HEK293 (cell line): ENCODE data around the gene CHCHD6.

Experiments
- CTCF ChIP-seq: fragments of 450-650 bp; formaldehyde crosslinking; IDR thresholded peaks from 2 replicates; pipeline ENCODE4 v1.5.1; 2016; ENCODE audit warnings: missing biosample characterization, missing genetic modification characterization
- REST ChIP-seq: fragments of 450-650 bp; formaldehyde crosslinking; IDR thresholded peaks from 2 replicates; pipeline ENCODE4 v1.5.1; 2016; ENCODE audit warnings: missing biosample characterization, missing genetic modification characterization
- TCF7L2 ChIP-seq: IDR thresholded peaks from 2 replicates; pipeline ENCODE4 v1.6.1; 2011; ENCODE audit warnings: low read depth, mild to moderate bottlenecking, inconsistent platforms, low read length, moderate library complexity, borderline replicate concordance
- YY1 ChIP-seq: fragments of 450-650 bp; formaldehyde crosslinking; IDR thresholded peaks from 2 replicates; pipeline ENCODE4 v1.5.1; 2018; ENCODE audit warnings: missing biosample characterization, missing genetic modification characterization
- ZFP37 ChIP-seq: fragments of 450-650 bp; formaldehyde crosslinking; IDR thresholded peaks from 2 replicates; pipeline ENCODE4 v1.5.1; 2016; ENCODE audit warnings: missing biosample characterization, missing genetic modification characterization
- ZNF24 ChIP-seq: fragments of 450-650 bp; formaldehyde crosslinking; IDR thresholded peaks from 2 replicates; pipeline ENCODE4 v1.5.1; 2016; ENCODE audit warnings: missing biosample characterization, missing genetic modification characterization
- ZNF335 ChIP-seq: fragments of 450-650 bp; formaldehyde crosslinking; conservative IDR thresholded peaks from 2 replicates; pipeline ENCODE4 v1.5.1; 2016; ENCODE audit warnings: missing biosample characterization, missing genetic modification characterization
- ZNF391 ChIP-seq: fragments of 450-650 bp; formaldehyde crosslinking; IDR thresholded peaks from 2 replicates; pipeline ENCODE4 v1.5.1; 2016; ENCODE audit warnings: low read depth, missing biosample characterization, missing genetic modification characterization, borderline replicate concordance
- ZNF433 ChIP-seq: fragments of 450-650 bp; formaldehyde crosslinking; IDR thresholded peaks from 2 replicates; pipeline ENCODE4 v1.5.1; 2016; ENCODE audit warnings: missing biosample characterization, missing genetic modification characterization, low read depth
- ZNF623 ChIP-seq: fragments of 450-650 bp; formaldehyde crosslinking; IDR thresholded peaks from 2 replicates; pipeline ENCODE4 v1.5.1; 2016; ENCODE audit warnings: missing biosample characterization, missing genetic modification characterization
- ZNF677 ChIP-seq: fragments of 450-650 bp; IDR thresholded peaks from 2 replicates; pipeline ENCODE4 v1.5.0; 2018; ENCODE audit warnings: missing biosample characterization, mild to moderate bottlenecking, missing genetic modification characterization, moderate library complexity
- ZNF707 ChIP-seq: fragments of 450-650 bp; formaldehyde crosslinking; IDR thresholded peaks from 2 replicates; pipeline ENCODE4 v1.5.1; 2016; ENCODE audit warnings: missing biosample characterization, missing genetic modification characterization

GRCh38 chr3:126703512-126704493, at the start of gene CHCHD6:
- TF ChIP-seq CTCF (tag by site-specific recombination), result peak; percentile 79
- no peak for TF ChIP-seq ZNF623 (tag by site-specific recombination)
- TF ChIP-seq ZNF24, result peak; percentile 47; the same call in 1 of the 2 replicates
- no peak; the same call in 1 of the 2 replicates for TF ChIP-seq YY1 (tag by site-specific recombination)
- TF ChIP-seq ZNF433 (tag by site-specific recombination), result no peak
- no peak for TF ChIP-seq ZNF707 (tag by site-specific recombination)
- TF ChIP-seq REST (tag by site-specific recombination), result no peak; the same call in 1 of the 2 replicates
- no peak for TF ChIP-seq TCF7L2
- TF ChIP-seq ZFP37, result no peak
- TF ChIP-seq ZNF335 (tag by site-specific recombination), result peak; percentile 63
- TF ChIP-seq ZNF677 (tag by site-specific recombination), result no peak
- no peak for TF ChIP-seq ZNF391
